ENCODE results near the gene RAB11FIP4.
A peak's percentile ranks its signal among the peaks of the same experiment; 100 is the strongest.

- TF ChIP-seq MAX (IDR thresholded peaks at IDR 0.05) (no peak), CTCF (IDR thresholded peaks at IDR 0.05; ENCODE audit: low read depth, low read length, missing input control) (peak; percentile 96), ATF3 (IDR thresholded peaks at IDR 0.05) (no peak), EGR1 (IDR thresholded peaks at IDR 0.05; ENCODE audit: low read depth in 2 of 2) (no peak), GABPA (IDR thresholded peaks at IDR 0.05 in 1 of 2, conservative IDR thresholded peaks at IDR 0.05 in 1 of 2) (no peak), TAF1 (conservative IDR thresholded peaks at IDR 0.05) (no peak)
These were observed 133.7 kb downstream of the RAB11FIP4 start for GRCh38 chr17:31524926-31525800.

Data from liver (tissue), 3 donors.